Lower leg skin (tissue), 3 donors: ENCODE data around the gene SLC8A1.

Experiments
- CTCF ChIP-seq, 3 donors: fragments of 450-650 bp; IDR thresholded peaks; one replicate each; pipeline ENCODE4 v1.5.1; 2016; ENCODE audit warnings: antibody characterized with exemption in 3 of 3, mild to moderate bottlenecking in 3 of 3, moderate library complexity in 2 of 3
- POLR2A ChIP-seq, 2 donors: fragments of 450-650 bp; IDR thresholded peaks; one replicate each; pipeline ENCODE4 v1.6.1; 2016 to 2017; ENCODE audit warnings: antibody characterized with exemption in 2 of 2, mild to moderate bottlenecking in 1 of 2, moderate library complexity in 1 of 2

GRCh38 chr2:40148334-40148733, 303.6 kb downstream of the SLC8A1 start:
- TF ChIP-seq CTCF (IDR thresholded peaks at IDR 0.05), result no peak
- no peak for TF ChIP-seq POLR2A (IDR thresholded peaks at IDR 0.05)
